Fibroblast of skin of right quadriceps (primary cell): Measurements from ENCODE around the gene SEPTIN8.

Experiments
- DNase-seq: peaks from one replicate; pipeline ENCODE4 v3.0.0-alpha.2; 2013

Gene SEPTIN8

DNA sequence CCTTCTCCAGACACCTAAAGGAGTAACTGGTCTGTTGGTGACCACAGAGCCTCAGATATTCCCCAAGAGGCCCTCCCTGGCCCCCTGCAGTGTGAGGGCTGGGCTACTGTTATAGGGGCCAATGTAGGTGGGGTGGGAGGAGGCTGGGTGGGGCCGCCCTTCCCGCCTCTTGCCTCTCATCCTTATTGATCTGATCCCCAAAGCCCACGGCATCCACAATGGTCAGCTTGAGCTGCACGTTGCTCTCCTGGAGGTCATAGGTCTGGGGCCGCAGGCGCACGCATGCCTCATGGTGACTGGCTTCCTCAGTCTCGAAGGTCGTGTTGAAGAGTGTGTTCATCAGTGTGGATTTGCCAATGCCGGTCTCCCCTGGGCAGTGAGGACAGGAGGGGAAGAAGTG lies 13.0 kb downstream of the SEPTIN8 start:
- DNase-seq = no peak

GRCh38 chr5:132763181-132764036 lies 13.6 kb downstream of the SEPTIN8 start:
- no peak for DNase-seq

DNA sequence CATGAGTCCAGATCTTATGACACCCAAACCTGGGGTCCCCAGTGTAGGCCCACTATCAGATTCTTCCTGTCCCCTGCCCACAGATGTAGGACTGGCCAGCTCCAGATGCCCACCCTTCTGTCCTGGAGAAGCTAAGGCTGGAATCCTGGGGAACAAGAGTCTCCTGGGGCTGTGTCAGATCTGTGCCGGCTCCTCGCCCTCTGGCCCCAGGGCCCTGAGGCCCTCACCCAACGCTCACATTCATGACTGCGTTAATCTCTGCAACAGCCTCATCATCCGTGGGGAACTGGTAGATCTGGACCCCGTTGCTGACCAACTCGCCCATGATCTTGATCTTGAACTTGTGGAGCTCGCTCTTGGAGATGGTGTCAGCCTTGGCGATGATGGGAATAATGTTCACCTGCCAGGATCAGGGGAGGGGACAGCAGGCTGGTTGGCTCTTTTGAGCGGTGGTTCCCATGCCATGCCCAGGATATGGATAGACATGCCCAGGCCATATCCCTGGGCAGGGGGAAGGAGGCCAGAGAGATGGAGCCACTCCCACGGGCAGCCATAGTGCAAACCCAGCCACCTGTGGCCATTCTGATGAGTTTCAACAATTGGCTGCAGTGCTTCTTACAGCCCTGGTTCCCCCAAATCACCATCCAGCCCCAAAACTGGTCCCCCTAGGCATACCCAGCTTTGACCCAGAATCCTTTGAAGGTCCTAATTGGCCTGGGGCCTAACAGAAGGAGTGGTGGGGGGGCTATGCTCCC lies 14.6 kb downstream of the SEPTIN8 start:
- no peak for DNase-seq

GRCh38 chr5:132761321-132762240 lies 15.5 kb downstream of the SEPTIN8 start:
- no peak for DNase-seq

GRCh38 chr5:132760601-132761317 lies 16.3 kb downstream of the SEPTIN8 start:
- DNase-seq = no peak

GRCh38 chr5:132760049-132760420 lies 17.0 kb downstream of the SEPTIN8 start:
- DNase-seq = no peak

GRCh38 chr5:132759114-132760048 lies 17.7 kb downstream of the SEPTIN8 start:
- no peak for DNase-seq

DNA sequence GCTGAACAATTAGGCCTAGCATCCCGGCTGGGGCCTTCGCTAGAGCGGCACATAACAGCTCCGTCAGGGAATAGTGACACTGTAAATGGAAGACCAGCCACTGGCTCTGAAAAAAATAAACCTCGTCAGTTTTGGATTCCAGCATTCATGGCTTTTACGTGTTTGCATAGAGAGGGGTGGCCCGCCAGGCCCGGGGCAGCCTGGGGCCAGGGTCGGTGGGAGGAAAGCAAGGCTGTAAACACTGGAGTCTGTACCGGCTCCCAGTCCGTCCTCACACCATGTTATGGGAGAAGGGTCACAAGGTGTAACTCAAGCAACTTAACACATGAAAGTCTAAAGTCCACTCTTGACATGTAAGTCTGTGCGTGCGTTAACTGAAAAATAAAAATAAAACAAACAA lies 18.6 kb downstream of the SEPTIN8 start:
- no peak for DNase-seq

DNA sequence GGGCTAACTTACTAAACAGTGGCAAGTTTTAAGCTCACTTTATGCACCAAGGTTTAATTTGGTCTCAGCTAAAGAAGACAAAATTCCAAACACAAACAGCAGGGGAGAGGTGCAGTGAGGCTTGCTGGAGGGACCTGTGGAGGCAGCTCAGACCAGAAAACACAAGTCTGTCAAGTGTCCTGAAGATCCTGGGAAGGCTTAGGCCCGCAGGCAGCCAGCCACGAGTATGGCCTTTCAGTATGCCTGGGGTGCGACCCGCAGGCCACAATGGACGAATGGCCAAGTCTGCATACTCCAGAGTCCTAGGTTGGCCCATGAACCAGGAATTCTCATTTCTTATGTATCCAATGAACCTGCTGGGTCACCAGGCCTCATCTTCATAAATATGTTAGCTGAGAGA lies 20.5 kb downstream of the SEPTIN8 start:
- DNase-seq = no peak

DNA sequence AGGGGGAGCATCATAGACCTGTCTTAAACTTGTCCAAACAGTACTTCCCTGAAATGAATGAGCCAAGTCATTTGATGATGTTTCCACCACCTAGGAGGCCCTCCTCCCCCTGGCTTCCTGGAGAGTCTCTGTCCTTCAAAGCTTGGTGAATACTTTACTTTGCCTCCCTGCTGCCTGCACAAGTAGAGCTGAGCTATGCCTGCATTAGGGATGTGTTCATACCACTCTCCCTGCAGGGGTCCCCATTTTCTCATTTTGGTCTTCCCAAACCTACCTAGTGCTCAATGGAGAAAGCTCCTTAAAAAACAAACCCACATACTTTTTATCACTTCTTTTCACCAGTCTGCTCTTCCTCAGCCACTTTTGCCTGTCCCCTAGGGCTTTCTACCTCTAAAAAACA lies 22.1 kb downstream of the SEPTIN8 start:
- peak; percentile 39 for DNase-seq

DNA sequence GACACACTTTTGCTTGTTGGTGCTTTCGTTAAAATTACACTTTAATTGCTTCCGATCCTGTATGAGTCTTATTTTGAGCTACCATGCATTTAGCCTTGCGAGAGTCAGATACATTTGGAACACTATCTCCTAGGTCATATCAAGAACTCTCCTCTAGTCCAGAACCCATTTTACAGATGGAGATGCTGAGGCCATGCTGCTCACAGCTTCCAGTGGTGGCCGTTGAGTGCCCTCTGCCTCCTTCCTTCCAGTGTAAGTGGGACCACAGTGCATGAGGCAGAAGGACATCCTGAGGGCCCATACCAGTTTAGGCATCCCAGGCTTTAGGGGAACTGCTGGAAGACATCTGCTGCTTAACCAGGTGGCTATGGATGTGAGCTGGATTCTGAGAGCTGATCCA lies 22.9 kb downstream of the SEPTIN8 start:
- DNase-seq = no peak

DNA sequence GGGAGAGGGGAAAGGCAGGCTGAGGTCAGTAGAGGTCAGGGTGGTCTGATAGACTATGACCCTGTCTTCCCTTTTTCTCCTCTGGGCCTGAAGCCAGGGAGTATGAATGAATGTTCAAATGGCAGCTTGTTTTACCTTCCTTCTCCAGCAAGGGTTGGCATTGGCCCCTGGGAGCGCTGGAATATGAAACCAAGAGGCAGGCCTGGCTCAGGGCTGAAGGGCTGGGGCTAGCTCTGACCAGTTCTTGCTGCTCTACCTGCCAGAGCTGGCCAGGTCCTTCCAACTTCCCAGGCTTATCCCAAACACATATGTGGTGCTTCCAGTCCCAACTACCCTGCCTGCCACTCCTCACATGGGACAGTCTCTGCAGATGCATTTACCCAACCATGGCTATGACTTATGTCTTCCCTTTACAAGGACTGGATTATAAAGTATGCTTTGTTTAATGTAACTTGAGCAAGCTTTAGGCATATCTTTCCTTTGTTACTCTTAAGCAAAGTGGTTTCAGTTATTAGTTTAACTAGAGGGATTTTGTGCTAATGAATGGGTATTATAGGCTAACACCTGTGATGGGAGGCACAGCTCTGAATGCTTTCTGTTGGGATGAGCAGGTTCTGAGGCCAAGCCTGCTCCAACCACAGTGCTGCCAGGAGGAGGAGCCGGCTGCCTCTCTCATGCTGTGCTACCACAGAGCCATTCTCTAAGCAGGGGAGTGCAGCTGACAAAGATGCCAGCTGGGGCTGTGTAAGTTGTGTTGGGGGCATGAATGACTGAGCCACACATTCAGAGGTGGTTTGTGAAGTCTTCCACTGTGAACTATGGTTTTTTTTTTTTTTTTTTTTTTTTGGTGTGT lies 23.7 kb downstream of the SEPTIN8 start:
- DNase-seq = no peak

GRCh38 chr5:132752581-132753125 lies 24.4 kb downstream of the SEPTIN8 start:
- no peak for DNase-seq

- no peak for DNase-seq
Measured at GRCh38 chr5:132751971-132752580, 25.0 kb downstream of the SEPTIN8 start.

GRCh38 chr5:132751444-132751843 lies 25.6 kb downstream of the SEPTIN8 start:
- DNase-seq = peak; percentile 74

DNA sequence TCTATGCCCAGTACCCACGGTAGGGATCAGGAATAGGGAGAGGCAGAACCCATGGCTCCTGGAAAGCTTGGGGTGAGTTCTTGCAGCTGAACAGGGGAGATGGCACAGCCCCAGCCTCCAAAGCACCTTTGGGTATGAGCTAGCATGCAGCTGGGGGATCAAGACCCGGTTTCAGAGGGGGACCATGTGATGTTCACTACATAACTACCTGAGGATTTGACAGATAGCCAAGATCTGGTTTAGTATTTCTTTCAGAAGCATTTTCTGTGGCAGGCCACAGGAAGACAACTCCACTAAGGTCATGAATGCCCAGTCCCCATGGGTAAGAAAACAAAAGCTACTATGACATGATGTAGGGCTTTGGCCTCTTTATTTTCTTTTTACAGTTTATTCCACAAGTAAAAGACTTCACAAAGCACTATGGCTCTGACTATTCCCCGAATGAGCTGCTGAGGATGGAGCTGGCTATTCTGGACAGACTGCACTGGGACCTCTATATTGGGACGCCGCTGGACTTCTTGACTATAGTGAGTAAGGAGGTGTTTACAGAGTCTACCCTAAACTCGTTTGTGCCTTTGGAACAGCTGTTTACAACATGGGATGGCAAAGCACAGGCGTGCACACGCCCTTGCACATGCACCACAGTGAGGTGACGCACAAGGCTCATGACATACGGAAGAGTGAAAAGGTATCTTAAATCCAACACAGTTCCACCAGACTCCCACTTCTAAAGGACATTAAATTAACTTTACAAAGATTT lies 26.4 kb downstream of the SEPTIN8 start:
- DNase-seq = no peak

DNA sequence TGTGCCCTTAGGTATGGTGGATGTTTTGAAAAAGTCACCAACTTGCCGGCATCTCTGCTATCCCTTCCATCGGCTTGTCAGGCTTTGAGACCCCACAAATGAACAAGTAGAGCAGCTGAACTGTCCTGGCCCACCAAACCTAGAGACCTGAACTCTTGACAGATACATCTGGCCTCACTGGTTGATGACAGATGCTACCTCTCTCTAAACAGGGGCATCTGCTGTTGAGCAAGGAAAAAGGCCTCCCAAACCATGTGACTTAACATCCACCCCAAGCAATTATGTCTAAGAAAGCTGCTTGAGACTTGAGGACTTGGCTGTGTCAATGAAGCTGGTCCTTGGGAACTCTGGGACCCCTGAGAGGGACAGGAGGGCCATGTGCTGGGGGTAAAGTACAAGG lies 27.5 kb downstream of the SEPTIN8 start:
- no peak for DNase-seq

DNA sequence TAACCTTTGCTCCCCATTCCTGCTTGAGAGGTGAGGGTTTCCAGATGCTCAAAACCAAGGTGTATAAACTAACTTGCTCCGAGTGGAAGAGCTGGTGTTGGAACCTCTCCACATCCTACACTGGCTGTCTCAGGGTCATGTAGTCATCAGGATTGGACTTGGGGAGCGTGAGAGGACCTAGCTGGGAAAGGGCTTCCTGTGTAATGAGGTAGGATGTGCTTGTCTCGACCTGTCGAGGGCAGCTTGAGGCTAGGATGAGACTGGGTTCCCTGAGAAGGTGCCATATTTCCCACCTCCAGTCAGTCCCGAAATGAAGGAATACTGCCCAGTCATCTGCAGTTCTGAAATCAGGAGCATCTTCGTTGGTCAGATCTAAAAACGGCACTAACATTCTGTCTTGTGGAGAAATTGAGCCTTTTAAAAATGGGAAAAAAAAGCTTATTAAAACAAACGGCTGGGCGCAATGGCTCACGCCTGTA lies 28.5 kb downstream of the SEPTIN8 start:
- no peak for DNase-seq
